NCI-H1092 treated with DMSO at 0.1 percent for 48 hours (cell line): ENCODE measurements around the gene PIK3CB.
"Not testable (repeated sequence)": the region's sequence is repeated elsewhere in the genome, so short reads cannot be mapped to it uniquely, and the experiment has no call there.

Source experiments
- DNase-seq: peaks from one replicate; lab custom pipeline; 2025; lab: John Stamatoyannopoulos, UW

PIK3CB gene

DNA sequence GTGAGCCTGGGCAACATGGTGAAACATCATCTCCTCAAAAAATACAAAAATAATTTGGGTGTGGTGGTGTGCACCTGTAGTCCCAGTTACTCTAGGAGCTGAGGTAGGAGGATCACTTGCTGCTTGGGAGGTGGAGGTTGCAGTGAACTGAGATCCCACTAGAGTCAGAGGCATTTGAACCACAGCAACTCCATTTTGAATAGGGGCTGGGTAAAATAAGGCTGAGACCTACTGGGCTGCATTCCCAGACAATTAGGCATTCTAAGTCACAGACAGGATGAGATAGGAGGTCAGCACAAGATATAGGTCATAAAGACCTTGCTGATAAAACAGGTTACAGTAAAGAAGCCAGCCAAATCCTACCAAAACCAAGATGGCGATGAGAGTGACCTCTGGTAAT, 12.1 kb upstream of the PIK3CB start:
- DNase-seq: not testable (repeated sequence)

DNA sequence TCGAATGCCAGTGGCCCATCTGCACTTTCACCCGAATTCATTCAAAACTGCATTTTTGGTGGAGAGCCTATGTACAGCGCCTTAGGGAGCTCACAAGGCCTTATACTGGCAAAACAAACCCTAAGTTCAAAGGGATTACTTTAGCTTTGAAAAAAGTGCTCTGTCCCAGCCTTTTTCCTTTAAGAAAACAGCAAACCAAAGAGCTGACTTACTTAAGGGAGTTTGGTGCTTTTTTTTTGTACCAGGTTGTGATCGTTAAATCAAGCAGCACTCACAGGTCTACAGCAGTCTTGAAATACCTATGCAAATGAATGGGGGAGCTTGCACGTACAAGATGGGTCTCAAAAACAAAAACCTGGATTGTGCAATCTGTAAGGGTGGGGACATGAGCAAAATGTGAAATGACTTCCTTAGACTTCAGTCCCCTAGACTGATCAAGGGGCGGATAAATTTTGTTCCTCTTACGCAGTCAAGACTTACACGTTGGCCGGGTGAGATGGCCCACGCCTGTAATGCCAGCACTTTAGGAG, 11.6 kb upstream of the PIK3CB start:
- no peak for DNase-seq

DNA sequence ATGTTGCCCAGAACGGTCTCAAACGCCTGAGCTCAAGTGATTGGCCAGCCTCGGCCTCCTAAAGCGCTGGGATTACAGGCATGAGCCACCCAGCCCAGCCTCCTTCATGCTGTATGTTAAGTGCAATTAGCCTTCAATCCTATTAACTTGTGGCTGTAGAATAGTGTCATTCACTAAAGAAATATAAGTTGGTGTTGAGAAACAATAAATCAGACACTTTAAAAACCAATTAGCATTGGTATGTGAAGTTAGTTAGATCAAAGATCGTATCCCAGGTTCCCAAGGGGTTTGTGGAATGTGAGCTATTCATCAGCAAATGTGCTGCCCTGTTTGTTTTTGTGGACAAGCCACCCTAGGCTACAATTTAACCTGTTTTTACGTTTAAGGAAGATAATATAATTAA, 11.0 kb upstream of the PIK3CB start:
- DNase-seq: no peak

DNA sequence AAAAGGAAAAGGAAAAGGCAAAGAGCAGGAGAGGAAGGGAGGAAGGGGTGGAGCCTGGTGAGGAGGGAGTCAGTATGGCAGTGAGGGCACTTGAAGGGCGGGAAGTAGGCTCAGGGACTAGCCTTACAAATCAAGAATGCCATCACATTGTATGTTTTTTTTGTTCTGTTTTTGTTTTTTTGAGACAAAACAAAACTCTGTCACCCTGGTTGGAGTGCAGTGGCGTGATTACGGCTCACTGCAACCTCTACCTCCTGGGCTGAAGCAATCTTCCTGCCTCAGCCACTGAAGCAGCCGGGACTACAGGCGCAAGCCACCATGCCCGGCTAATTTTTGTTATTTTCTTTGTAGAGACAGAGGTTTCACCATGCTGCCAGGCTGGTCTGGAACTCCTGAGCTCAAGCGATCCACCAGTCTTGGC, 10.5 kb upstream of the PIK3CB start:
- no peak for DNase-seq

DNA sequence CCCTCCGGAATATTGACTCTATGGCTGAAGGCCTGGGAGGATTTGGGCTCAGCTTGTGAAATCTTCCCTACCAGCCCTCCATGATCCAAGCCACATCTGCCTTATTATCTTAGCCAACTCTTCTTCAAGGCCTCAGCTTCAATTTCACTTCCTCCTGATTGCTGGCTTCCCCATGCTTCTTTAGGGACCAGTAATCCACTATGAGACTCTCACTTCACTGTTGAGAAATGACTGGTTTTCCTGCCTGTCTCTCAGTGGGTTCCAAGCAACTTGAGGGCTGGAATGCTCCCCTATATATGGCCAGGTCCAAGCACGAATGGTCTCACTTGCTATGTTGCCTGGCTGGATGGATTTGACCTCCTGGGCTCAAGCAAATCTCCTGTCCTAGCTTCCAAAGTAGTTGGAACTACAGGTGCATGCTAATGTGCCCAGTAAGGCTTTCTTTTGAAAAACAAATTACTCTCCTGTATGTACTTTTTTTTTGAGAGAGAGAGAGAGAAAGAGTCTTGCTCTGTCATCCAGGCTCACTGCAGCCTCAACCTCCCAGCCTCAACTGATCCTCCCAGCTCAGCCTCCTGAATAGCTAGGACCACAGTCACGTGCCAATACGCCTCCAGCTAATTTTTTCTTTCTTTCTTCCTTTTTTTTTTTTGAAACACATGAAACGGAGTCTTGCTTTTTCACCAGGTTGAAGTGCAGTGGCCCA, 7.9 kb upstream of the PIK3CB start:
- DNase-seq: no peak

DNA sequence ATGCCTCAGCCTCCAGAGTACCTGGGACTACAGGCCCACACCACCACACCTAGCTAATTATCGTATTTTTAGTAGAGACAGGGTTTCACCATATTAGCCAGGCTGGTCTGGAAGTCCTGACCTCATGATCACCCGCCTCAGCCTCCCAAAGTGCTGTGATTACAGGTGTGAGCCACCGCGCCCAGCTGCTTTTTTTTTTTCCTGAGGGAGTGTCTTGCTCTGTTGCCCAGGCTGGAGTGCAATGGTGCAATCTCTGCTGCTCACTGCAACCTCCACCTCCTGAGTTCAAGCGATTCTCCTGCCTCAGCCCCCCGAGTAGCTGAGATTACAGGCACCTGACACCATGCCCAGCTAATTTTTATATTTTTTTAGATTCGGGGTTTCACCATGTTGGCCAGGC, 3.7 kb upstream of the PIK3CB start:
- not testable (repeated sequence) for DNase-seq

DNA sequence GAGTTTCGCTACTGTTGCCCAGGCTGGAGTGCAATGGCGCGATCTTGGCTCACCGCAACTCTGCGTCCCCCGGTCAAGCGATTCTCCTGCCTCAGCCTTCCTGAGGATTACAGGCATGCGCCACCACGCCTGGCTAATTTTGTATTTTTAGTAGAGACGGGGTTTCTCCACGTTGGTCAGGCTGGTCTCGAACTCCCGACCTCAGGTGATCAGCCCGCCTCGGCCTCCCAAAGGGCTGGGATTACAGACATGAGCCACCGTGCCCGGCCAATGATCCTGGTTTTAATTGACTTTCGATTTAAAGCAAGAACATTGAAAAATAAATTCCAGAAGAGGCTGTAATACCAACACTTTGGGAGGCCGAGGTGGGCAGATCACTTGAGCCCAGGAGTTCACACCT, 1.1 kb upstream of the PIK3CB start:
- not testable (repeated sequence) for DNase-seq

DNA sequence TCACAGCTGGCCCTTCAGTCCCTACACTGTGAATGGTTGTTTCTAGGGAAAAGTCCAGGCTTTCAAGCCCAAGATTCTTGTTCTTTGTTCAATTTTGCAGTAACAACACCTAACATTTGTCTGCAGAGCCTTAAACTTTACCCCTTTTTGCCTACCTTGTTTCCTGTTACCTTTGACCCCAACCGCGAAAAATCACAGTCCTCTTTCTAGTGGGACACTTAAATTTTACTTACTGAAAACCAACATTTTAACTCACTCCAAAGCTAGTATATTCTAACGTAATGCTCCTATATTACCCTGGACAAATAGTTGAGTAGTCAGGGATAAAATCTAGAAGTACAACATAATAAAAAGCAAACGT, 649 bp upstream of the PIK3CB start:
- DNase-seq: no peak

DNA sequence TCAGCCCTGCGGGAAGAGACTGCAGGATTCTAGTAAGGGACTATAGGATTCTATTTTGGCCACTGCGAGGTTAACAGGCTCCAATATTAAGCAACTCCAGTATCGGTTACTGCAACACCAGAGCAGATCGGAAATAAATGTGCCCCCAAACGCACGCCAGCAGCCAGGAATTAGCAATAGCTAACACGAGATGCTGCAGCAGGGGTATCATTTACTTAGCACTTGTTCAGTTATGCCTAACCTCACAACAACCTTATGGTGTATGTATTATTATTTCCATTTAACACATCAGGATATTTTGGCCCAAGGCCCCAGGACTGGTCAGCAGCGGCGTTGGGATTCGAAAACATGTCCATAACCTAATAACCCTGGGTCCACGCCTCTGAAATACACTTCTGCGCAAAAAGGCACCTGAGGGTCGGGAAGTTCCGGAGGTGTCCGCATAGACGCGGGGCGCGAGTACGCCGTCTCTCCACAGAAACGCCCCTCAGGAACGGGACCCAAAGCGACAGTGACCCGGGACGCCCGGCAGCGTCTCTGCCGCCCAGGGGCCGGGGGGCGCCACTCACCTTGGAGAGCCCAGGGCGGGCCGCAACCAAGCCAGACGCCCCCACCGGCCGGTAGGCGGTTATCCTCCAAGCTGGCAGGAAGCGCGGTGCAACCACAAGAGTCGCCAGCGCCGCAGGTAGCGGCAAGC, 681 bp downstream of the PIK3CB start:
- peak; percentile 57 for DNase-seq

DNA sequence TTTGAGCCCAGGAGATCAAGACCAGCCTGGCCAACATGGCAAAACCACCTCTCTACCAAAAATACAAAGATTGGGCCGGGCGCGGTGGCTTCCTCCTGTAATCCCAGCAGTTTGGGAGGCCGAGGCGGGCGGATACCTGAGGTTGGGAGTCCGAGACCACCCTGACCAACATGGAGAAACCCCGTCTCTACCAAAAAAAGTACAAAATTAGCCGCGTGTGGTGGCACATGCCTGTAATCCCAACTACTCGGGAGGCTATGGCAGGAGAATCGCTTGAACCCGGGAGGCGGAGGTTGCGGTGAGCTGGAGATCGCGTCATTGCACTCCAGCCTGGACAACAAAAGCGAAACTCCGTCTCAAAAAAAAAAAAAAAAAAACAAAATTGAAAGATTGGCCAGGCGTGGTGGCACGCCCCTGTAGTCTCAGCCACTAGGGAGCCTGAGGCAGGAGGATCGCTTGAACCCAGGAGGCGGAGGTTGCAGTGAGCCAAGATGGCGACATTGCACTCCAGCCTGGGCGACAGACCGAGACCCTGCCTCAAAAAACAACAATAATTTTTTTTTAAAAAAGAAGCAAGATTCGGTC, 2.2 kb downstream of the PIK3CB start:
- DNase-seq: not testable (repeated sequence)

DNA sequence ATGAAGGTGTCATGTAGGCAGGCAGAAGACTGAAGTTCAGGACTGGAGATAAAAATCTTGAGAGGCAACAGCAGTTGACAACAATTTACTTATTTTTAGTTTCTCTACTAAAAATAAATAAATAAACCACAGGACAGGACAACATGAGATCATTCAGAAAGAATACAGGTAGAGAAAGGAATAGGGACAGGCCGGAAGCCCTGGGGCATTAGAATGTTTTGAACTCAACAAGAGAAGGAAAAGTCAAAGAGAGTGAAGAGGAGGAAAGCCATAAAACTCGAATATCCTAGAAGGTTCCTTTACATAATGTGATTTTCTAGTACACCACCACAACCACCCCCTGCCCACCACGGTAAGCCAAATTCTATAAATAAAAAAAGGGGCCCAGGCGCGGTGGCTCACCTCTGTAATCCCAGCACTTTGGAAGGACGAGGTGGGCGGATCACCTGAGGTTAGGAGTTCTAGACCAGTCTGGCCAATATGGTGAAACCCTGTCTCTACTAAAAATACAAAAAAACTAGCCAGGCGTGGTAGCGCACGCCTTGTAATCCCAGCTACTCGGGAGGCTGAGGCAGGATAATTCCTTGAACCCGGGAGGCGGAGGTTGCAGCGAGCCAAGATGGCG, 4.7 kb downstream of the PIK3CB start:
- no peak for DNase-seq

DNA sequence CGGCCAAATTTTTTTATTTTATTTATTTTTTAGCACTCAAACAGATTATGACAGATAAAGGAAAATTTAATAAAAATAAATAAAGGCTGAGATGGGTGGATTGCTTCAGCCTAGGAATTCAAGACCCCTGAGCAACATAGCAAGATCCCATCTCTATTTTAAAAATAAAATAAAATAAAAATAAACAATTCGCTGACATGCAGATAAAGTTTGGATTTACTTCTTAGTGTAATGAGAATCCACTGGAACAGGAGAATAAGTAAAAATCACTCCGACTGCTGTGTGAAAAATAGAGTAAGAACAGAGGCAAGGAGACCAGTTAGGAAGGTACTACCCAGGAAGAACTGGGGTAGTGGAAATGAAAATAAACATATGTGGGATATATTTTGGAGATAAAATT, 5.6 kb downstream of the PIK3CB start:
- no peak for DNase-seq

DNA sequence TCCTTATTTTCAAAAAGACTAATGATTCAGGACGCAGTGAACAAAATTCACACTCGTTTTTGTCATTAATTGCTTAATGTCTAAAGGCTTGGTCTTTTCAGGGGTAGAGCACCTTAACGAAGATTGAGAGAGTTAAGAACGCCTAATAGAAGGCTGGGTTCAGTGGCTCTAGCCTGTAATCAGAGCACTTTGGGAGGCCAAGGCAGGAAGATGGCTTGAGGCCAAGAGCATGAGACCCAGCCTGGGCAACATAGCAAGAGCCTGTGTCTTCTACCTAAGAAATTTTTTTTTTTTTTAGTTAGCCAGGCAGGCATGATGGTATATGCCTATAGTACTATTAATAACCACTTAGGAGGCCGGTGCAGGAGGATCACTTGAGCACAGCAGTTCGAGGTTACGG, 7.5 kb downstream of the PIK3CB start:
- no peak for DNase-seq

DNA sequence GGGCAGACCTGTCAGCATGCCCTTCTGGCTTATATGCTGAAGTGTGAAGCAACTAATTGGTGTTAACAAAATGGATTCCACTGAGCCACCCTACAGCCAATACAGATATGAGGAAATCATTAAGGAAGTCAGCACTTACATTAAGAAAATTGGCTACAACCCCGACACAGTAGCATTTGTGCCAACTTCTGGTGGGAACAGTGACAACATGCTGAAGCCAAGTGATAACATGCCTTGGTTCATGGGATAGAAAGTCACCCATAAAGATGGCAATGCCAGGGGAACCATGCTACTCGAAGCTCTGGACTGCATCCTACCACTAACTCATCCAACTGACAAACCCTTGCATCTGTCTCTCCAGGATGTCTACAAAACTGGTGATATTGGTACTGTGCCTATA, 9.4 kb downstream of the PIK3CB start:
- DNase-seq: no peak

DNA sequence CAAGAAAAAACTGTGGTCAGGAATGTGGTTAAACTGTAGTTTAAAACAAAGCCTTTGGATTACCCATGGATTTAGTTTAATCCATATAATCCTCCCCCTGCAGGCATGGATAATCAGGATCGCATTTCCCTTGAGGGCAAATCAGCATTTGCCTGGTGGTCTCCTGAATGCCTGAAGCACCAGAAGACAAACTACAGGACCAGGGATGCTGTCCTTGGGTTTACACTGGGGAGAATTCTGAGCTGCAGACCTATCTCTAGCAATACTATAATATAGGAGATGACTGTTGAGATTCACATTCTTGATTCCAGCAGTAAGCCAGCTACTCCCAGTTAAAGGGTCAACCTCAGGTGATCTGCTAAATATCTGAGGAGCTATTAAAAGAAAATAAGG, 10.6 kb downstream of the PIK3CB start:
- no peak for DNase-seq

DNA sequence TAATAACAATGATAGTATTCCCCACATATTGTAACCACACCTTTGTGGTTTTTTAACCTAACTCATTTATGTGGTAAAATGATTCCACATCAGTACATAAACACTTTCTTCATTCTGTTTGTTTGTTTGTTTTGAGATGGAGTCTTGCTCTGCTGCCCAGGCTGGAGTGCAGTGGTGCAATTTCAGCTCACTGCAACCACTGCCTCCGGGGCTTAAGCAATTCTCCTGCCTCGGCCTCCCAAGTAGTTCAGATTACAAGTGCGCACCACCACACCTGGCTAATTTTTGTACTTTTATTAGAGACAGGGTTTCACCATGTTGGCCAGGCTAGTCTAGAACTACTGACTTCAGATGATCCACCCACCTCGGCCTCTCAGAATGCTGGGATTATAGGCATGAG, 14.3 kb downstream of the PIK3CB start:
- DNase-seq: not testable (repeated sequence)

DNA sequence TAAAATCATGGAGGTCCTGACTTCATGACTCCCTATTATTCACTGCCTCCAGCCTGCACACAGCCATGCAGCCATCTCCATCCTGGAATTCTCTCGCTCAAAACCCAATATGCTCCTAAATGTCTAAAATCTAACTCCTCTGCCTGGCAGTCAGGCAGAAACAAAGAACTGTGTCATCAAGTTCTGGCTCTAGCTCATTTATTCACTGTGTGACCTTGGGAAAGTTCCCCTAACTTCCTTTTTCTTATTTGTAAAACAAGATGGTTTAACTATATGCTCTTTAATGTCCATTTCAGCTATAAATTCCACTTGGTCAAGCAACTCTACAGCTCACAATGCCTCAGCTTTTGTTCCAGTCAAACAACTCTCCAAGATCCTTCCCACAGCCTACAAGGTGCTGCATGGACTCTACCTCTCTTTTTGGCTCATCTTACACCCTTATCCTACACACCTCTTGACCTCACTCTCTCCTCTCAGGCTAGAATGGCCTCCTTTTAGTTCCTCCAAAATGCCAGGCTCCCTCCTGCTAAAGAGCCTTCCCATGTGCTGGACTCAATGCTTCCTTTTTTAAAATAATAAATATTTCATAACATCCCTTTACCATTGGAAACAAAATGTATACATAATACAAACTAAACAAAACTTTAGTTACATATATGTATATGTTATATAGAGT, 16.4 kb downstream of the PIK3CB start:
- DNase-seq: no peak

DNA sequence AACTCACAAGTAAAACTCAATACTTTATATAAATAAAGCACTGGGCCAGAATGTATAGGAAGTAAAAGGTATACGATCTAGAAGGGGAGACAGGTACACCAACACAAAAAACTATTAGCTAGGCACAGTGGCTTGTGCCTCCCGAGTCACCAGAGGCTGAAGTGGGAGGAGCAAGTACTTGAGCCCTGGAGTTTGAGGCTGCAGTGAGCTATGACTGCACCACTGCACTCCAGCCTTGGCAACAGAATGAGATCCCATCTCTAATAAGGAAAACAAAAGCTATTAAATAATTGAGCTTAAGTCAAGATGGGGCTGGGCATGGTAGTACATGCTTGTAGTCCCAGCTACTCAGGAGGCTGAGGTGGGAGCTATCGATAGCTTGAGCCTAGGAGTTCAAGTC, 17.0 kb downstream of the PIK3CB start:
- DNase-seq: no peak

DNA sequence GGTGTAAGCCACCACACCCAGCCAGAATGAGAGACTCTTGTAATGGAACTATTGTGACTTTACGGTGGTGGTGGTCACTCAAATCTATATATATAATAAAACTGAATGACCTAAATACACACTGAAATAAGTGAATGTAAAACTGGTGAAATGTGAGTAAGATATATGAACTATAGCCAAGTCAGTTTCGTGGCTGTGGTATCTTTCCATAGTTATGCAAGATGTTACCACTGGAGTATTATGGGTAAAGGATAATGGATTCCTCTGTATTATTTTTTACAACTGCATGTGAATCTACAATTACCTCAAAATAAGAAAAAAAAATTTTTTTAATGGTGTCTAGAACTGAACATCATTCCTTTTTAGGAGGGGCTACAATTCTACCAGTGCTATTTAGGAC, 21.9 kb downstream of the PIK3CB start:
- no peak for DNase-seq

DNA sequence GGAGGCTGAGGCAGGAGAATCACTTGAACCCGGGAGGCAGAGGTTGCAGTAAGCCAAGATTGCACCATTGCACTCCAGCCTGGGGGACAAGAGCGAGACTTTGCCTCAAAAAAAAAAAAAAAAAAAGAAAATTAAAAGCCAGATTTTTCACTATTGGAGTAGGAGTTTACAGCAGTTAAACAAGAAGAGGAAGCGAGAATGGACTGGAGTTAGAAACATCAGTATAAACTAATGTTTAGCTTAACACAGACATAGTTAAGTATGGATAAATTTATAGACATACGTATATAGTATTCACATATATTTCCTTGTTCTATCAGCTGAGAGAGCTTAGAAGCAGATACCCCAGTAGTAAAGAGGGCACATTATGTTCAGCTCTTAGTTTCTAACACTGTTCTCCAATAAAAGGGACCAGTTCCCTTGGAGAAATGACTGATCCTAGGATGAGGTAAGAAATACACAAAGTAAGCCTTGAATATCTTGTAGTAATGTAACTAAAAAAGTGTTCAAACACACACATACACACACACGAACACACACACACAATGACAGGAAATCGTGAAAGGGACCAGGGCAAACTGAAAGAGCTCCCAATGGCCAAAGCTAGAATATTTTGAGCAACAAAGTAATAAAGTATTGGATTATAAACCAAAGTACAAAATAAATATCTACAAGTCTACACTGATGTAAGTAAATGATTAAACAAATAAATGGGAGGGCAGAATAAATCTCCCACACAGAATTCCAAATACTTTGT, 25.1 kb downstream of the PIK3CB start:
- DNase-seq: no peak

DNA sequence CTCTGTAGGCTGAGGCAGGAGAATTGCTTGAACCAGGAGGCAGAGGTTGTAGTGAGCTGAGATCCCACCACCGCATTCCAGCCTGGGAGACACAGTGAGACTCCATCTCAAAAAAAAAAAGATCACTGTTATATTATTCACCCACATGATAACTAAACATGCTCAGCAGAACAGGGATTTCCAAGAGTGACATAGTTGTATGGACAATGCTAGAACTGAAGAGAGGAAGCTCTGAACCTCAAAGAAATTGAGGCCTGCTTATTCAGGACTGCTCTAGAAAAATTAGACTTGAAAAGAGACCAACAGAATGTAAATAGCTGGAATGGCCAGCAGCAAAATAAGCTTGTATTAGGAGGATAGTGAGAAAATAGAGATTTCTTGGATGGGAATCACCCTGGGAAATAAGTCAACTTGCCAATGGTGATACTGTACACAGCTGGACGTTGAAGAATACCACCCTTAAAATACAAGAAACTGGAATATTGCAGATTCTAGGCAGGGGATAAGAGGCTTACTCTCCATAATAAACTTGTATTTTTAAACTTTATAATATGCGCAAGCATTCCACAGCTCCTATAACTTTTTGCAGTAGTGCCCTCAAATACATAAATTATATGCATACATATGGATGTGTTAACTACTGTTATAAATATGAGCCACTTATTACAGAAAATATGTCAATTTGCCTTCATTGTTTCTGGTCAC, 28.2 kb downstream of the PIK3CB start:
- no peak for DNase-seq
